ENCODE results near the gene IVNS1ABP. TPM values are rescaled to one million over a fixed set of nuclear protein-coding genes. Genes with fewer than 3 reads are reported as not detected.

The IVNS1ABP gene
- total and polyA plus RNA-seq, 5 donors: 18.8 to 37.4 (median 36.9) TPM

- Histone ChIP-seq H3K27me3 (ENCODE audit: control insufficient read depth, insufficient read depth) (no peaks in the 10 kb centered on the region), H3K27ac (ENCODE audit: low read length) (peak overlapping the region; percentile 36), H3K9me3 (ENCODE audit: control insufficient read depth, low read length) (no peaks in the 10 kb centered on the region), H3K4me3 (ENCODE audit: low read length) (peak overlapping the region; percentile 64), H3K4me1 (ENCODE audit: control insufficient read depth, insufficient read depth, low read length) (peaks cover 2% of the 10 kb centered on the region)
- DNase-seq: no peak
- intact Hi-C loops (cut with DNase I): loop anchor here in 2 of 4 donors (5.0 to 10.0 kb wide), 3 partner anchors 158 to 359 kb away; partner anchors contain the start of genes SWT1 (in 1 of the 2) and TRMT1L (in 1 of the 2)
- 4% methylated on average over 8 of the region's 8 CpGs for WGBS
- ATAC-seq: no peak
These were observed 1.5 kb downstream of the IVNS1ABP start for GRCh38 chr1:185315445-185316071.

GRCh38 chr1:185314411-185314810, 2.6 kb downstream of the IVNS1ABP start:
- 31% methylated on average over 1 of the region's 1 CpG for WGBS
- Histone ChIP-seq H3K4me3 (ENCODE audit: low read length) (peak overlapping the region; percentile 31), H3K27me3 (ENCODE audit: control insufficient read depth, insufficient read depth) (no peaks in the 10 kb centered on the region), H3K27ac (ENCODE audit: low read length) (no peak overlapping the region), H3K9me3 (ENCODE audit: control insufficient read depth, low read length) (no peaks in the 10 kb centered on the region), H3K4me1 (ENCODE audit: control insufficient read depth, insufficient read depth, low read length) (peaks cover 4% of the 10 kb centered on the region)
- no peak for DNase-seq
- intact Hi-C loops (cut with DNase I): loop anchor here in 1 of 4 donors (10.0 kb wide), 1 partner anchor 360 kb away; no protein-coding TSS in a partner anchor
- no peak for ATAC-seq

GRCh38 chr1:185312361-185313138, 4.5 kb downstream of the IVNS1ABP start:
- ATAC-seq: no peak
- H3K4me1 ChIP-seq (ENCODE audit: control insufficient read depth, insufficient read depth, low read length): peaks cover 4% of the 10 kb centered on the region
- no peaks in the 10 kb centered on the region for H3K27me3 ChIP-seq (ENCODE audit: control insufficient read depth, insufficient read depth)
- WGBS: 66% methylated on average over 4 of the region's 4 CpGs
- no peak overlapping the region for H3K27ac ChIP-seq (ENCODE audit: low read length)
- no peak for DNase-seq
- intact Hi-C loops (cut with DNase I): loop anchor here in 1 of 4 donors (10.0 kb wide), 1 partner anchor 362 kb away; no protein-coding TSS in a partner anchor
- no peak overlapping the region for H3K4me3 ChIP-seq (ENCODE audit: low read length)
- no peaks in the 10 kb centered on the region for H3K9me3 ChIP-seq (ENCODE audit: control insufficient read depth, low read length)

- intact Hi-C loops (cut with DNase I): loop anchor here in 1 of 4 donors (10.0 kb wide), 1 partner anchor 363 kb away; no protein-coding TSS in a partner anchor
- Histone ChIP-seq H3K4me1 (ENCODE audit: control insufficient read depth, insufficient read depth, low read length) (peaks cover 4% of the 10 kb centered on the region), H3K27ac (ENCODE audit: low read length) (no peak overlapping the region), H3K9me3 (ENCODE audit: control insufficient read depth, low read length) (no peaks in the 10 kb centered on the region), H3K4me3 (ENCODE audit: low read length) (no peak overlapping the region), H3K27me3 (ENCODE audit: control insufficient read depth, insufficient read depth) (no peaks in the 10 kb centered on the region)
- no peak for DNase-seq
- no peak for ATAC-seq
These were observed 5.3 kb downstream of the IVNS1ABP start for GRCh38 chr1:185311589-185312225.

GRCh38 chr1:185309566-185309965, 7.5 kb downstream of the IVNS1ABP start:
- Histone ChIP-seq H3K9me3 (ENCODE audit: control insufficient read depth, low read length) (peaks cover 2% of the 10 kb centered on the region), H3K4me3 (ENCODE audit: low read length) (no peak overlapping the region), H3K4me1 (ENCODE audit: control insufficient read depth, insufficient read depth, low read length) (peaks cover 4% of the 10 kb centered on the region), H3K27me3 (ENCODE audit: control insufficient read depth, insufficient read depth) (no peaks in the 10 kb centered on the region), H3K27ac (ENCODE audit: low read length) (no peak overlapping the region)
- 13% methylated on average over 2 of the region's 2 CpGs for WGBS
- intact Hi-C loops (cut with DNase I): no loop called here
- ATAC-seq: peak in 1 of 2 donors; percentile 33
- no peak for DNase-seq

- Histone ChIP-seq H3K27me3 (ENCODE audit: control insufficient read depth, insufficient read depth) (no peaks in the 10 kb centered on the region), H3K9me3 (ENCODE audit: control insufficient read depth, low read length) (peaks cover 2% of the 10 kb centered on the region), H3K4me3 (ENCODE audit: low read length) (no peak overlapping the region), H3K4me1 (ENCODE audit: control insufficient read depth, insufficient read depth, low read length) (peaks cover 4% of the 10 kb centered on the region), H3K27ac (ENCODE audit: low read length) (no peak overlapping the region)
- ATAC-seq (no peak), DNase-seq (no peak)
- WGBS: 96% methylated on average over 1 of the region's 1 CpG
- intact Hi-C loops (cut with DNase I): no loop called here
These were observed 8.9 kb downstream of the IVNS1ABP start for GRCh38 chr1:185308126-185308525.

GRCh38 chr1:185305419-185305818, 11.6 kb downstream of the IVNS1ABP start:
- 90% methylated on average over 3 of the region's 3 CpGs for WGBS
- DNase-seq: no peak

GRCh38 chr1:185300152-185300551, 16.9 kb downstream of the IVNS1ABP start:
- intact Hi-C loops (cut with DNase I): no loop called here
- Histone ChIP-seq H3K4me3 (ENCODE audit: low read length) (no peak overlapping the region), H3K4me1 (ENCODE audit: control insufficient read depth, insufficient read depth, low read length) (no peaks in the 10 kb centered on the region), H3K27me3 (ENCODE audit: control insufficient read depth, insufficient read depth) (no peaks in the 10 kb centered on the region), H3K9me3 (ENCODE audit: control insufficient read depth, low read length) (no peaks in the 10 kb centered on the region), H3K27ac (ENCODE audit: low read length) (no peak overlapping the region)
- WGBS: 91% methylated on average over 6 of the region's 6 CpGs
- DNase-seq: no peak
- no peak for ATAC-seq

More at GRCh38 chr1:185305419-185305818, 11.6 kb downstream of the IVNS1ABP start:
- intact Hi-C loops (cut with DNase I): no loop called here
- Histone ChIP-seq H3K4me3 (ENCODE audit: low read length) (no peak overlapping the region), H3K27me3 (ENCODE audit: control insufficient read depth, insufficient read depth) (no peaks in the 10 kb centered on the region), H3K9me3 (ENCODE audit: control insufficient read depth, low read length) (peaks cover 2% of the 10 kb centered on the region), H3K4me1 (ENCODE audit: control insufficient read depth, insufficient read depth, low read length) (peaks cover 1% of the 10 kb centered on the region), H3K27ac (ENCODE audit: low read length) (no peak overlapping the region)
- ATAC-seq: no peak

GRCh38 chr1:185297982-185298381, 19.1 kb downstream of the IVNS1ABP start:
- intact Hi-C loops (cut with DNase I): no loop called here
- Histone ChIP-seq H3K27ac (ENCODE audit: low read length) (no peak overlapping the region), H3K4me1 (ENCODE audit: control insufficient read depth, insufficient read depth, low read length) (peaks cover 1% of the 10 kb centered on the region), H3K4me3 (ENCODE audit: low read length) (no peak overlapping the region), H3K9me3 (ENCODE audit: control insufficient read depth, low read length) (no peaks in the 10 kb centered on the region), H3K27me3 (ENCODE audit: control insufficient read depth, insufficient read depth) (no peaks in the 10 kb centered on the region)
- WGBS: 75% methylated on average over 2 of the region's 2 CpGs
- DNase-seq: no peak
- no peak for ATAC-seq

- Histone ChIP-seq H3K4me1 (ENCODE audit: control insufficient read depth, insufficient read depth, low read length) (peaks cover 5% of the 10 kb centered on the region), H3K4me3 (ENCODE audit: low read length) (no peak overlapping the region), H3K27ac (ENCODE audit: low read length) (no peak overlapping the region), H3K9me3 (ENCODE audit: control insufficient read depth, low read length) (no peaks in the 10 kb centered on the region), H3K27me3 (ENCODE audit: control insufficient read depth, insufficient read depth) (no peaks in the 10 kb centered on the region)
- ATAC-seq (no peak), DNase-seq (no peak)
- intact Hi-C loops (cut with DNase I): no loop called here
These were observed 22.0 kb downstream of the IVNS1ABP start for GRCh38 chr1:185295091-185295490.

Measured in right cardiac atrium (tissue), 5 donors.